Measurements from ENCODE around the gene C4orf54.

The C4orf54 gene

DNA sequence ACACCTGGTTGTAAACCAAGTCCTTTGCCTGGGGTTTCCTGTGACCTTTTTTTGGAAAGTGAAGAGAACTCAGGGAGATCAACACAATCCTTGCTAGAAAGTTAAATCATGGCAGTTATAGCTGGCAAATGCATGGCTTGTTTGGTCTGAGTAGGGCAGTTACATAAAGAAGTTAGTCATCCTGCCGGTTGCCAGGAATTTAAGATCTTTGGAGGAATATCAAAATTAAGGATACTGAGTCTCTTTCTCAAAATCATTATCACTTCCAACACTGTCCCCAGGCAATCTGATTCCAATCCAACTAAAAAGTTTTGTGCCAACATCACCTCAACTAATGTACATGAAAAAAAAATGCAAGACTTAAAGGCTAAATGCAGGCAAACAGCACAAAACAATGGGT lies 40.3 kb downstream of the C4orf54 start:
- DNase-seq, result no peak

- no peak for DNase-seq
Measured at GRCh38 chr4:99615170-99615820, 42.3 kb downstream of the C4orf54 start.

- DNase-seq, result no peak
Measured at GRCh38 chr4:99614491-99614890, 43.1 kb downstream of the C4orf54 start.

DNA sequence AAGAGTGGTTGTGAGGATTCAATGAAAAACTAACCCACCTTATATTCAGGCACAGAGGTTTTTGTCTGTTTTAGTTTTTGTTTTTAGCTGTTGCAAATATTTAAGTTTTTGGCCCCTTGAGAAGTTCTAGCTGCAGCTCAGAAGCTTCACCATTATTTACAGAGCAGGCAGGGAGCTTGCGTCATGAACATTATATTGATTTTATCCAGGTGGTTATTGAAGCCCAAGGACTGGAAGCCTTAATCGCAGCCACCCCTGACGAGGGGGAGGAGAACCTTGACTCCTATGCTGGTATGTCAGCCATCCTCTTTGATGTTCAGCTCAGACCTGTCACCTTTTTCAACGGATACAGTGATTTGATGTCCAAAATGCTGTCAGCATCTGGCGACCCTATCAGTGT lies 44.9 kb downstream of the C4orf54 start:
- no peak for DNase-seq

DNA sequence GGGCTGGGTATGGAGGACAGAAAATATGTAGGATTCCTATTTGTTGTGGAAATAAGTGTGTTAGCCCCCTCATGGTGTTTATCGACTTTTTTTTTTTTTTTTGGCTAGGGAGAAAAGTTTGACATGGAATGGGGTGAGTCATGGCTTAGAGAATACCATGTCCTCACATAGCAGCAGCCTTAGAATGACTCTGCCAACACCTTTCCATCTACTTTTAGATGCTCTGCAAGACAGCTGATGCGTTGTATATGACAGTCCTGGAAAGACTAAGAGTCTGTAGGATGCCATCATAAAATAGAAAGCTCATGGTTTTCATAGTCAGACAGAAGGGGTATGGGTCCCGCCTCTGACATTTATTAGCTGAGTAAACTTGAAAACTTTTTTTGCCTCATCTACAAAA lies 45.3 kb downstream of the C4orf54 start:
- DNase-seq, result no peak

- no peak for DNase-seq
Measured at GRCh38 chr4:99610605-99611175, 46.9 kb downstream of the C4orf54 start.

GRCh38 chr4:99608417-99608816 lies 49.2 kb downstream of the C4orf54 start:
- DNase-seq, result no peak

All from hematopoietic multipotent progenitor cell treated with erythropoietin and hydrocortisone succinate and interleukin-3 and kit ligand, for 6 days (in vitro differentiated cells).